H1 (cell line): Measurements from ENCODE around the gene P2RY13. TPM values are rescaled to one million over a fixed set of nuclear protein-coding genes. Genes with fewer than 3 reads are reported as not detected.

ENCODE experiments used
- ASH2L ChIP-seq: fragments of 200-600, 300-600 bp; sonication (generic); IDR thresholded peaks from one replicate; pipeline ENCODE4 v1.7.1; 2017; ENCODE audit warnings: low read length
- BACH1 ChIP-seq: IDR thresholded peaks from 2 replicates; pipeline ENCODE4 v1.6.1; 2012; ENCODE audit warnings: low read length, improper control_type of control experiment
- CBX5 ChIP-seq: fragments of 300-800, 300-1000 bp; sonication (generic); IDR thresholded peaks from 2 replicates; pipeline ENCODE4 v1.7.1; 2016; ENCODE audit warnings: antibody characterized with exemption, low read length, low read depth
- CBX8 ChIP-seq: fragments of 300-800, 300-1000 bp; sonication (generic); IDR thresholded peaks from 2 replicates; pipeline ENCODE4 v1.7.1; 2016; ENCODE audit warnings: low read depth, low read length, borderline replicate concordance
- CTBP2 ChIP-seq: IDR thresholded peaks from 2 replicates; pipeline ENCODE4 v1.7.0; 2011; ENCODE audit warnings: borderline replicate concordance, mild to moderate bottlenecking, moderate library complexity, mixed read lengths, low read length; ENCODE audit not compliant: insufficient read depth, insufficient read length
- EGR1 ChIP-seq: IDR thresholded peaks from 2 replicates; pipeline ENCODE4 v1.6.1; 2011; ENCODE audit warnings: low read depth, low read length, borderline replicate concordance
- EP300 ChIP-seq, 2 experiments: IDR thresholded peaks; 1 replicate in 1 of 2; 2 replicates in 1 of 2; pipeline ENCODE4 v1.6.1; 2011 to 2012; ENCODE audit warnings: low read depth in 2 of 2, low read length in 2 of 2, mild to moderate bottlenecking in 2 of 2, borderline replicate concordance in 1 of 2, inconsistent platforms in 1 of 2, moderate library complexity in 1 of 2
- EZH2 ChIP-seq: fragments of 200-600 bp; sonication (generic); IDR thresholded peaks from 2 replicates; pipeline ENCODE4 v1.7.1; 2012; ENCODE audit warnings: low read depth, mild to moderate bottlenecking, moderate library complexity, low read length, inconsistent platforms; ENCODE audit not compliant: severe bottlenecking
- FOSL1 ChIP-seq: IDR thresholded peaks from 2 replicates; pipeline ENCODE4 v1.6.1; 2011; ENCODE audit warnings: mild to moderate bottlenecking, low read depth, low read length, moderate library complexity; ENCODE audit not compliant: insufficient read depth
- GTF2F1 ChIP-seq: IDR thresholded peaks from 2 replicates; pipeline ENCODE4 v1.6.1; 2012; ENCODE audit warnings: low read depth, low read length, improper control_type of control experiment, borderline replicate concordance
- JUN ChIP-seq: IDR thresholded peaks from 2 replicates; pipeline ENCODE4 v1.6.1; 2011; ENCODE audit warnings: low read depth, mild to moderate bottlenecking, improper control_type of control experiment, low read length
- KDM4A ChIP-seq: IDR thresholded peaks from one replicate; pipeline ENCODE4 v1.7.1; 2012; ENCODE audit warnings: low read depth, mild to moderate bottlenecking, moderate library complexity, low read length, inconsistent platforms; ENCODE audit not compliant: severe bottlenecking
- POLR2A ChIP-seq, 2 experiments: IDR thresholded peaks; 1 replicate in 1 of 2; 2 replicates in 1 of 2; pipeline ENCODE4 v1.6.1; 2011; ENCODE audit warnings: low read depth in 2 of 2, low read length in 2 of 2, mild to moderate bottlenecking in 2 of 2; ENCODE audit errors: control extremely low read depth in 1 of 2
- RAD21 ChIP-seq, 2 experiments: IDR thresholded peaks in 1 of 2; conservative IDR thresholded peaks in 1 of 2; 2 replicates each; pipeline ENCODE4 v1.6.1; 2011; ENCODE audit warnings: low read depth in 2 of 2, low read length in 2 of 2, improper control_type of control experiment in 1 of 2, inconsistent platforms in 1 of 2, mild to moderate bottlenecking in 1 of 2, moderate library complexity in 1 of 2
- RXRA ChIP-seq: IDR thresholded peaks from 2 replicates; pipeline ENCODE4 v1.6.1; 2011; ENCODE audit warnings: low read depth, mild to moderate bottlenecking, low read length, moderate library complexity; ENCODE audit not compliant: insufficient read depth
- SIN3A ChIP-seq, 2 experiments: IDR thresholded peaks in 1 of 2; conservative IDR thresholded peaks in 1 of 2; 2 replicates each; pipeline ENCODE4 v1.6.1; 2011 to 2012; ENCODE audit warnings: low read length in 2 of 2, improper control_type of control experiment in 1 of 2, low read depth in 1 of 2, mild to moderate bottlenecking in 1 of 2
- SRF ChIP-seq: IDR thresholded peaks from 2 replicates; pipeline ENCODE4 v1.6.1; 2011; ENCODE audit warnings: mild to moderate bottlenecking, low read depth, low read length, moderate library complexity
- SUZ12 ChIP-seq: fragments of 200-600 bp; sonication (generic); IDR thresholded peaks from 2 replicates; pipeline ENCODE4 v1.6.1; 2012; ENCODE audit warnings: mild to moderate bottlenecking, inconsistent platforms, low read length, moderate library complexity, mixed read lengths
- ZNF274 ChIP-seq: IDR thresholded peaks from 2 replicates; pipeline ENCODE4 v1.7.0; 2012; ENCODE audit warnings: low read length, borderline replicate concordance; ENCODE audit errors: extremely low read depth
- polyA plus RNA-seq, 7 experiments: library from polyadenylated mRNA; depleted of rRNA in 3 of 7; stranded (reverse) in 5 of 7; unstranded in 2 of 7; fragments of >200 nt in 5 of 7; fragments of 200-250 nt in 2 of 7; gene quantifications; 1 replicate in 5 of 7; 2 replicates in 1 of 7; 4 replicates in 1 of 7; pipeline versions ENCODE4 v1.2.1 to v1.2.3, GENCODE V29; 2011 to 2013; ENCODE audit warnings: missing spikeins in 2 of 7, mixed read lengths in 2 of 7
- total RNA-seq: library from RNA; stranded (reverse); fragmentation: NEBNext Ultra II Directional; extraction: Animal tissue kit (Norgen Biotek cat#: 25700); gene quantifications from 2 replicates; pipeline ENCODE4 v1.2.1, GENCODE V29; 2021
- TF ChIP-seq, protein P1 (sequence below): IDR thresholded peaks from 2 replicates; pipeline ENCODE4 v1.6.1; 2011; ENCODE audit warnings: low read length, improper control_type of control experiment
- TF ChIP-seq, protein P2 (sequence below): IDR thresholded peaks from 2 replicates; pipeline ENCODE4 v1.6.1; 2012; ENCODE audit warnings: inconsistent platforms

Gene P2RY13
- total and polyA plus RNA-seq, 2 of the 8 experiments (the other 6 are each of a cell fraction or from before 2014, with no cell fraction given), result not detected

GRCh38 chr3:151305060-151305774 is 24.1 kb downstream of the P2RY13 start (continued):
- TF ChIP-seq CBX8 (no peak), BACH1 (no peak), EZH2 (no peak), KDM4A (no peak), ASH2L (no peak), SIN3A (conservative IDR thresholded peaks at IDR 0.05 in 1 of 2, IDR thresholded peaks at IDR 0.05 in 1 of 2; ENCODE audit: low read depth in 1 of 2, low read length in 2 of 2) (peak; percentile 39 to 66; a peak in 1 of 4 replicates), CBX5 (no peak), SUZ12 (no peak), ZNF274 (no peak), EGR1 (peak; percentile 58; the same call in 1 of the 2 replicates), SRF (no peak), RAD21 (IDR thresholded peaks at IDR 0.05 in 1 of 2, conservative IDR thresholded peaks at IDR 0.05 in 1 of 2; ENCODE audit: low read depth in 2 of 2, low read length in 2 of 2) (peak; percentile 32 to 41; a peak in 3 of 4 replicates), POLR2A (IDR thresholded peaks at IDR 0.05; ENCODE audit: control extremely low read depth in 1 of 2, low read depth in 2 of 2, low read length in 2 of 2) (no peak), FOSL1 (no peak), RXRA (0 out of 2 replicates have a peak, but pooled peaks have one; percentile 78), CTBP2 (peak; percentile 53), JUN (peak; percentile 95), GTF2F1 (no peak), EP300 (IDR thresholded peaks at IDR 0.05; ENCODE audit: borderline replicate concordance in 1 of 2, low read depth in 2 of 2, low read length in 2 of 2) (peak in 1 of 2 experiments; percentile 53; a peak in 1 of 3 replicates)
- TF ChIP-seq, protein P1, sequence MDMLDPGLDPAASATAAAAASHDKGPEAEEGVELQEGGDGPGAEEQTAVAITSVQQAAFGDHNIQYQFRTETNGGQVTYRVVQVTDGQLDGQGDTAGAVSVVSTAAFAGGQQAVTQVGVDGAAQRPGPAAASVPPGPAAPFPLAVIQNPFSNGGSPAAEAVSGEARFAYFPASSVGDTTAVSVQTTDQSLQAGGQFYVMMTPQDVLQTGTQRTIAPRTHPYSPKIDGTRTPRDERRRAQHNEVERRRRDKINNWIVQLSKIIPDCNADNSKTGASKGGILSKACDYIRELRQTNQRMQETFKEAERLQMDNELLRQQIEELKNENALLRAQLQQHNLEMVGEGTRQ, result no peak; the same call in 1 of the 2 replicates
- TF ChIP-seq, protein P2, sequence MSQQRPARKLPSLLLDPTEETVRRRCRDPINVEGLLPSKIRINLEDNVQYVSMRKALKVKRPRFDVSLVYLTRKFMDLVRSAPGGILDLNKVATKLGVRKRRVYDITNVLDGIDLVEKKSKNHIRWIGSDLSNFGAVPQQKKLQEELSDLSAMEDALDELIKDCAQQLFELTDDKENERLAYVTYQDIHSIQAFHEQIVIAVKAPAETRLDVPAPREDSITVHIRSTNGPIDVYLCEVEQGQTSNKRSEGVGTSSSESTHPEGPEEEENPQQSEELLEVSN, result no peak
